Progenitor cell of endocrine pancreas (in vitro differentiated cells): ENCODE measurements around the gene DTD1. TPM values are rescaled to one million over a fixed set of nuclear protein-coding genes. Genes with fewer than 3 reads are reported as not detected.

Experiments
- DNase-seq: peaks from one replicate; pipeline ENCODE4 v3.0.0; 2021; ENCODE audit warnings: low spot score; ENCODE audit not compliant: unreplicated experiment
- H3K27ac Mint-ChIP-seq: 2 replicates; pipeline ENCODE4 v1.8.0; 2021; ENCODE audit warnings: mild to moderate bottlenecking, moderate library complexity, mixed read lengths
- H3K27me3 Mint-ChIP-seq: 2 replicates; pipeline ENCODE4 v1.8.0; 2021; ENCODE audit warnings: mixed read lengths
- H3K36me3 Mint-ChIP-seq: 2 replicates; pipeline ENCODE4 v1.8.0; 2022; ENCODE audit warnings: mixed read lengths; ENCODE audit not compliant: insufficient read depth
- H3K4me1 Mint-ChIP-seq: 2 replicates; pipeline ENCODE4 v1.8.0; 2021; ENCODE audit warnings: low read depth, mixed read lengths
- H3K4me3 Mint-ChIP-seq: 2 replicates; pipeline ENCODE4 v1.8.0; 2021; ENCODE audit warnings: low read depth, mild to moderate bottlenecking, moderate library complexity, mixed read lengths
- H3K9me3 Mint-ChIP-seq: 2 replicates; pipeline ENCODE4 v1.8.0; 2021; ENCODE audit warnings: low read depth, mixed read lengths
- CTCF ChIP-seq: fragments of 200-600 bp; sonication (generic); IDR thresholded peaks from one replicate; pipeline ENCODE4 v1.5.0; 2021; ENCODE audit warnings: antibody characterized with exemption, mild to moderate bottlenecking; ENCODE audit not compliant: unreplicated experiment
- total RNA-seq: library from RNA; stranded (reverse); gene quantifications from 2 replicates; pipeline ENCODE4 v1.2.1, GENCODE V29; 2021

The DTD1 gene
- total RNA-seq, 1 donor from 2014 or later = 26.8 TPM

GRCh38 chr20:18677126-18677525, 89.3 kb downstream of the DTD1 start:
- no peaks in the 10 kb centered on the region for H3K9me3 Mint-ChIP-seq
- TF ChIP-seq CTCF = no peak
- peak overlapping the region; percentile 13 for H3K27ac Mint-ChIP-seq
- peak overlapping the region; percentile 14 for H3K4me3 Mint-ChIP-seq
- H3K4me1 Mint-ChIP-seq = peaks cover 35% of the 10 kb centered on the region
- no peaks in the 10 kb centered on the region for H3K36me3 Mint-ChIP-seq
- H3K27me3 Mint-ChIP-seq = no peaks in the 10 kb centered on the region
- DNase-seq = no peak

DNA sequence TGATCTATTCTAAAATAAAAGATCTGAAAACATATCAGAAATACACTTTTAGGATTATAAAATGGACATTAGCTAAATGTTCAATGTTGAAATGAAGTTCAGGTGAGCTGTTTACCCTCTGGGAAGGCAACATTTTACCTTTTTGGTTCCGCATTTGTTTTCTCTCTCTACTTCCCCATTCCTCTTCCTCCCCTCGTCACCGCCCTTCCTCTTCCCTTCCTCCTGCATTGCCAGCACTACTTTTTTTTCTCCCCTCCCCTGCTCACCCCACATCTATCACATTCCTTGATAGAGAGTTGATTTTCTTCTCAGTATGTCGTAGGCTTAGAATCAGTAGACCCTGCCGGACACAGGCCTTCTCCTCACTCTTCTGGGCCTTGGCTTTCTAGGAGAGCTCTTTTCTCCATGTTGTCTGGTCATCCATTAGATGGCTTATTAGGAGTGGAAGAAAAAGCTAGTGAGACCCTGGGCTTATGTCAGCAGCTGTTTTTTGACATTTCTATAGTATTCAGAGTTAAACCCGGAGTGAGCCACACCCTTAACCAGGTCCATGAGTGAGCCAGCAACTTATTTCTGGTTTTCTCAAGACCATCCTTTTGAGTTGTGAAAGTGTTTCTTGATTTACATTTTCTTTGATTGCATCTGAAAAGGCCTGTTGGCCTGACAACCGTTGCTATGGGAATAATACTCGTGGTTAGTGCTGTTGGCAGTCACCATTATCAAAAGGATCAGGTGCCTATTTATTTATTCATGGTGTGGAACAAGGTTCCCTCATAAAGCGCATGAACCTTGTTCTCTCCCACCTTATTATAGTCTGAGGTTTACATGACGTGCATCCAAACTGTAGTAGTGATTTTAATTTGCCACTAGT, 90.9 kb downstream of the DTD1 start:
- H3K36me3 Mint-ChIP-seq = no peaks in the 10 kb centered on the region
- no peaks in the 10 kb centered on the region for H3K27me3 Mint-ChIP-seq
- no peak for DNase-seq
- H3K4me1 Mint-ChIP-seq = peaks cover 32% of the 10 kb centered on the region
- TF ChIP-seq CTCF = no peak
- H3K9me3 Mint-ChIP-seq = no peaks in the 10 kb centered on the region
- H3K27ac Mint-ChIP-seq = no peak overlapping the region
- H3K4me3 Mint-ChIP-seq = no peak overlapping the region

DNA sequence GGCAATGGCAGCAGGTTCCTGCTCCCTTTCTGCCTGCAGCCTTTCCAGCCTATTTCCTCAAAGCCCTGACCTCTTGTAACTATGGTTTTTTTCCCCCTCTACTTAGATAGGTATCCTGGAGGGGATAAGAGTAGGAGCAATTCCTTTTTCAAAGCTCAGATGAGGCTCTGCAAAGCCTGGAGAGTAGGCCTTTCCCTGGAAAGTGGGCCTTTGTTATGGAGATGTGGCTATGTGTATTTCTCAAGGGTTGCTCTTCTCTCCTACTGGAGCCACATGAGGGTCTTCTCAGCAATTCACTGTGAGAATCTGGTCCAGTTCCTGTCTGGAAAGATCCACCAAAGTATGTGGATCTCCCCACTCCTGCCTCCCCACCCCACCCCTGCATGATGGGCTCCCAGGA, 96.0 kb downstream of the DTD1 start:
- no peaks in the 10 kb centered on the region for H3K27me3 Mint-ChIP-seq
- peaks cover 5% of the 10 kb centered on the region for H3K4me1 Mint-ChIP-seq
- H3K27ac Mint-ChIP-seq = no peak overlapping the region
- no peak for DNase-seq
- H3K36me3 Mint-ChIP-seq = no peaks in the 10 kb centered on the region
- no peaks in the 10 kb centered on the region for H3K9me3 Mint-ChIP-seq
- H3K4me3 Mint-ChIP-seq = no peak overlapping the region
- TF ChIP-seq CTCF = no peak

DNA sequence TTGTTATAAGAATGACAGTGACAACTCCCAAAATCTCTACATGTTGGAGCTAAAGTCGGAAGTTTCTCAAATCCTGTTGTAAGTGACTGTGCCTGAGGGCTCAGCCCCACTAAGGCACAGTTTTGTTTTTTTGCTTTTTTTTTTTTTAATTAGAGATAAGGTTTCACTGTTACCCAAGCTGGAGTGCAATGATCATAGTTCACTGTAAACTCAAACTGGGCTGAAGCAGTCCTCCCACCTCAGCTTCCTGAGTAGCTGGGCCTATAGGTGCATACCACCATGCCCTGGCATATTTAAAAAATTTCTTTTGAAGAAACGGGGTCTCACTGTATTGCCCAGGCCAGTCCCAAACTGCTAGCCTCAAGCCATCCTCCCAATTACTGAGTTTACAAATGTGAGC, 96.9 kb downstream of the DTD1 start:
- H3K36me3 Mint-ChIP-seq = no peaks in the 10 kb centered on the region
- H3K9me3 Mint-ChIP-seq = no peaks in the 10 kb centered on the region
- DNase-seq = no peak
- peaks cover 1% of the 10 kb centered on the region for H3K4me1 Mint-ChIP-seq
- H3K27ac Mint-ChIP-seq = no peak overlapping the region
- H3K27me3 Mint-ChIP-seq = no peaks in the 10 kb centered on the region
- no peak for TF ChIP-seq CTCF
- no peak overlapping the region for H3K4me3 Mint-ChIP-seq

DNA sequence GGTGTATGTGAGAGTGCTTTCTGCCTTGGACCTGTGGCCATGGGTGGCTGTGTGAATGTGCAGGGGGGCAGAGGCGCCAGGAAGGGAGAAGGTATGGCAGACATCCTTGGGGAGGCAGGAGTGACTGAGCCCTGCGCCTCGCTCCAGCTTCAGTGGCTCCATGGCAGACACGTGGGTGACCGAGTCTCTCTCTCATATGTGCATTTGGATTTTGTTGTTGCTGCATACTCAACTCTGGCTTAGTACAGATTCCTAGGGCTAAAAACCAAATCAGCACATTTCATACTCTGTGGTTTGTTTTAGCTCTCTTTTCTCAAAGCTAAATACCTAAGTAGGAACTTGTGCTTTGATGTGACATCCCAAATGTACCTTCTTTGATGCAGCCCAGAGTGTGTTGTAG, 97.6 kb downstream of the DTD1 start:
- H3K27me3 Mint-ChIP-seq = no peaks in the 10 kb centered on the region

More for the DNA sequence above, 97.6 kb downstream of the DTD1 start:
- Mint-ChIP-seq H3K4me1 (peaks cover 1% of the 10 kb centered on the region), H3K36me3 (no peaks in the 10 kb centered on the region), H3K9me3 (no peaks in the 10 kb centered on the region), H3K4me3 (no peak overlapping the region), H3K27ac (no peak overlapping the region)
- no peak for TF ChIP-seq CTCF
- no peak for DNase-seq
